NB4 (cell line): ENCODE measurements around the gene PTPRG.

Experiments
- DNase-seq: peaks from one replicate; pipeline ENCODE4 v3.0.0; 2010; ENCODE audit warnings: low read depth
- H3K4me3 ChIP-seq: one replicate; pipeline ENCODE4 v1.5.1; 2011; ENCODE audit warnings: mild to moderate bottlenecking, low read depth, low read length, moderate library complexity
- MYC ChIP-seq: IDR thresholded peaks from 2 replicates; pipeline ENCODE4 v1.6.1; 2011; ENCODE audit warnings: low read depth, low read length
- POLR2A ChIP-seq: IDR thresholded peaks from 2 replicates; pipeline ENCODE4 v1.6.1; 2011; ENCODE audit warnings: mild to moderate bottlenecking; ENCODE audit not compliant: insufficient read length; ENCODE audit errors: extremely low read depth
- TF ChIP-seq, protein P1 (sequence below): IDR thresholded peaks from one replicate; pipeline ENCODE4 v1.5.1; 2012; ENCODE audit warnings: low read depth, low read length
- TF ChIP-seq, protein P2 (sequence below): IDR thresholded peaks from 2 replicates; pipeline ENCODE4 v1.6.1; 2011; ENCODE audit warnings: low read depth, low read length

PTPRG gene

DNA sequence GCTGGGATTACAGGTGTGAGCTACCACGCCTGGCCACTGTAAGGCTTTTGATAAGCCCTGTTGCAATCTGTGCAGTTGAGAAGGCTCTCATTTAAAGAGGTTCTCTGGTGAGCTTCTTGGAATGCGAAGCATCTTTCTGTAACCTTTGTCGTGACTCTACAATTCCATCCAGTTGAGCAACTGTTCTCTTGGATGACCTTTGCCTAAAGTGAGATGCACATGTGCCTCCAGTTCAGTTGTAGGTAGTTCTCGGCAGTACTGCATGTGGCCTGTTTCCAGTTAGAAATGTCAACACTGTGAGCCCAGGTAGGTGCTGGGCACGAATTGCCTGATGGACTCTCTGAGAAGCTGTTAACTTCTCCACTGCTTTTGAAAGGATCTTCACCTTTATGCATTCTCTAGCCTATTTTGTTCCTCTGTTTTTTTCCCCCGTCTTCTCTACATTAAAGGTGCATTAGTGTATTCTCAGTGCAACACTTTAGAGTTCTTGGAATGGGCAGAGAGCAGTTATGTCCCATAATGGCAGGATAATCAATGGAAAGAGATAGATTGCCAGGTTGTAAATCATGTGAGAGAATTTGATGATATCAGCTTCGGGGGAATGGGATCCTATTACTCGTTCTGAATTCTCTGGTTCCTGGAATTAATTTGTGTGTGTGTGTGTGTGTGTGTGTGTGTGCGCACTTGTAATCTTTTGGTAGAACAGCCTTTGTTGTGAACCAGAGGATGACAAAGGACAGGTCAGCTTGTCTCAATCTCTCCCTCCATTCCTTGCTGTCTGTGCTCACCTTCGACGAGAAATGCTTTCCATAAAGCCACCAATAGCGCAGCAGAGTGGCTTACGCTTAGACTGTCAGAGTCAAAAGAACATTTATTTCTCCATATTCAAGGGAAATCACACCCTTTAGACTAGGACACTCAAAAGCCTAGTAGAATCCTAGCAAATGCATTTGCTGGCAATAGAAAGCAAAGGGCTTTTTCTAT lies 51.1 kb downstream of the PTPRG start:
- TF ChIP-seq, protein P1, sequence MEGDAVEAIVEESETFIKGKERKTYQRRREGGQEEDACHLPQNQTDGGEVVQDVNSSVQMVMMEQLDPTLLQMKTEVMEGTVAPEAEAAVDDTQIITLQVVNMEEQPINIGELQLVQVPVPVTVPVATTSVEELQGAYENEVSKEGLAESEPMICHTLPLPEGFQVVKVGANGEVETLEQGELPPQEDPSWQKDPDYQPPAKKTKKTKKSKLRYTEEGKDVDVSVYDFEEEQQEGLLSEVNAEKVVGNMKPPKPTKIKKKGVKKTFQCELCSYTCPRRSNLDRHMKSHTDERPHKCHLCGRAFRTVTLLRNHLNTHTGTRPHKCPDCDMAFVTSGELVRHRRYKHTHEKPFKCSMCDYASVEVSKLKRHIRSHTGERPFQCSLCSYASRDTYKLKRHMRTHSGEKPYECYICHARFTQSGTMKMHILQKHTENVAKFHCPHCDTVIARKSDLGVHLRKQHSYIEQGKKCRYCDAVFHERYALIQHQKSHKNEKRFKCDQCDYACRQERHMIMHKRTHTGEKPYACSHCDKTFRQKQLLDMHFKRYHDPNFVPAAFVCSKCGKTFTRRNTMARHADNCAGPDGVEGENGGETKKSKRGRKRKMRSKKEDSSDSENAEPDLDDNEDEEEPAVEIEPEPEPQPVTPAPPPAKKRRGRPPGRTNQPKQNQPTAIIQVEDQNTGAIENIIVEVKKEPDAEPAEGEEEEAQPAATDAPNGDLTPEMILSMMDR: no peak
- TF ChIP-seq, protein P2, sequence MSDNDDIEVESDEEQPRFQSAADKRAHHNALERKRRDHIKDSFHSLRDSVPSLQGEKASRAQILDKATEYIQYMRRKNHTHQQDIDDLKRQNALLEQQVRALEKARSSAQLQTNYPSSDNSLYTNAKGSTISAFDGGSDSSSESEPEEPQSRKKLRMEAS: no peak
- TF ChIP-seq POLR2A: no peak
- TF ChIP-seq MYC: no peak
- no peak for DNase-seq
- no peak overlapping the region for H3K4me3 ChIP-seq

DNA sequence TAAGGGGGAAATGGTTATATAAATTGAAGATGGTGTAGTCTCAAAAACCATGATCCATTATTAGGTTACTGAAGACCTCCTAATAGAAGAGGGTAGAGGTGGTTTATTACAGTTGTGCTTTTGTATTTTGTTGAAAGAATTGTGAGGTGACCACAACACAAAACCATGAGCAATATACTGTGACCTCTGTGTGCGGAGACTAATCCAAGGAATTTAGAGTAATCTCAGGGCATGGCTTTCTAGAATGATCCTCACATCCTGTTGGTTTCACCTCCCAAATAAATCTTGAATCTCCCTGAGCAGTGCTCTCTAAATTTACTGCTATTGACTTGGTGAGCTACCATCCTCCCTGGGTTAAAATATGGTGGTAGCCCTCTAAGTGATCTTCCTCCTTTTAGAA lies 52.3 kb downstream of the PTPRG start:
- TF ChIP-seq MYC (no peak), POLR2A (no peak)
- TF ChIP-seq, protein P2: no peak
- TF ChIP-seq, protein P1: no peak
- no peak overlapping the region for H3K4me3 ChIP-seq
- DNase-seq: no peak

DNA sequence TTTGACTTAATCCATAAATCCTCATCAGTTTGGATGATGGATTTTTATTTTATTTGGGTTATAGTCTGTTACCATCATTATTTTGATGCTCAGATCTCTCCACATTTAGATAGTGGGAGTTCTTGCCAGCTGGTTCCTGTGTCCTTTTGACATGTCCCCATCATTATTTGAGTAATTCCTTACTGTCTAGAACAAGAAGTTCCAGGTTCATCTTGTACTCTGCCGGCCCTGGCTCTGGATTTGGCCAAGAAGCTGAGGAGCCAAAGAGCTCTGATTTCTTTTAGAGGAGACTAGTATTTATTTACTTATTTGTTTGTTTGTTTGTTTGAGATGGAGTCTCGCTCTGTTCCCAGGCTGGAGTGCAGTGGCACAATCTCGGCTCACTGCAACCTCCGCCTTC lies 54.3 kb downstream of the PTPRG start:
- TF ChIP-seq, protein P1: no peak
- no peak for TF ChIP-seq MYC
- TF ChIP-seq, protein P2: no peak
- no peak for TF ChIP-seq POLR2A
- no peak overlapping the region for H3K4me3 ChIP-seq
- DNase-seq: no peak

DNA sequence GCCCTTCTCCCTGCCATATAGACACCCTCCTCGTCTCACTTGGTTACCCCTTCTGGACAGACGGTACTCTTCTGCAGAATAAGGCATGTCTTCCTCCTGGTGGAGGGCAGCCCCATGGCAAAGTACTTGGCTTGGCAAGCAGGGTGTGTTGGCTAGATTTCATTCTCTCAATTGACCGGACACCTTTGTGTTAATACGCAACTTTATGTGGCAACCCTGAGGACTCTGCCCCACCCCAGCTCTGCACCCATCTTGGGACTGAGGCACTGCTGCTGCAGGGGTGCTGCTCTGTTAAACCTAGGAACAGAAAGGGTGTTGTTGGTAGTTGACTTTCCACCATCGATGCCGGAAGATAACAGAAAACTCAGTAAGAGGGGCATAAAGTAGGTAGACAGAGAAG lies 55.2 kb downstream of the PTPRG start:
- H3K4me3 ChIP-seq: no peak overlapping the region
- no peak for DNase-seq
- TF ChIP-seq, protein P2: no peak
- TF ChIP-seq, protein P1: no peak
- TF ChIP-seq POLR2A (no peak), MYC (no peak)

DNA sequence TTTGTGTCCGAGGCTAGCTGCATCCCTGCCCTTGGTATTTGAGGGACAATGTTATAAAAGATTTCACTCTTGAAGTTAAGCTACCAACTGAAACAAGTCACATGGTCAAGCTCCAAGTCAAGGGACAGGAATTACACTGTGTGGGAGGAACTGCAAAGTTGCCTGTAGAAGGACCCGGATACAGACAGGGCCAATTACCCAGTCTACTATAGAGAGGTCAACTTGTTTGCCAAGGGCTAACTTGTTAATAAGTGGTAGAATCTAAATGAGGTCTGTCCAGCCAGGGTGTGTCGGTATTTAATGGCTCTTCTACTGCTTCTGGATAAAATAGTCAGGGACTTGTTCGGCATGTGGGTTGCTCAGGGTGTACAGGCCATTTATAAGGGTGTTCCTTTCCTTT lies 55.7 kb downstream of the PTPRG start:
- TF ChIP-seq POLR2A (no peak), MYC (no peak)
- TF ChIP-seq, protein P2: no peak
- TF ChIP-seq, protein P1: no peak
- H3K4me3 ChIP-seq: no peak overlapping the region
- DNase-seq: no peak

DNA sequence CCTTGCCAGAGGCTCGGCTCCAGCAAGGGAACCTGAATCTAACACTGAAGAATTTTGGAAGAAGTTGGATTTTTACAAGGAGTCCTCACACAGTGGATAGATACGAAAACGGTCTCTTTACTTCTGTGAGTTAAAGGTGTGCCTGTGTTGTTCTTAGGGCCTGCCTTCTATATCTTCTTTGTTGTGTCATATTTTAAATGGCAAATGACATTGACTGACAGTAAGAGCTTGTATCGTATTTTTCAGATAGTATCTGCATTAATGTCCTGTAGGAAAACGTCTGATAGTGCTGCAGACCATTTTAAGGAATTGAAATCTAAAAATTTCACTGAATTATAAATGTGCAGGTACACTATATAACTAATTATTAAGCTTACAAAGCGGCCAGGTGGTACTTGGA lies 56.3 kb downstream of the PTPRG start:
- DNase-seq: no peak
- TF ChIP-seq, protein P2: no peak
- H3K4me3 ChIP-seq: no peak overlapping the region
